ENCODE results near the gene MYOM3.

MYOM3 gene

GRCh38 chr1:24111262-24111995 is 506 bp downstream of the MYOM3 start:
- DNase-seq (no peak), ATAC-seq (no peak)
- H3K4me3 Mint-ChIP-seq, result no peak overlapping the region
- H3K9me3 Mint-ChIP-seq, result no peaks in the 10 kb centered on the region
- H3K4me1 Mint-ChIP-seq, result peaks cover 4% of the 10 kb centered on the region
- no peak overlapping the region for H3K27ac Mint-ChIP-seq
- H3K27me3 Mint-ChIP-seq, result peaks cover 17% of the 10 kb centered on the region
- H3K36me3 Mint-ChIP-seq (ENCODE audit: low read depth), result no peaks in the 10 kb centered on the region

GRCh38 chr1:24110642-24111261 is 1.2 kb downstream of the MYOM3 start:
- H3K36me3 Mint-ChIP-seq (ENCODE audit: low read depth), result no peaks in the 10 kb centered on the region
- H3K27me3 Mint-ChIP-seq, result peaks cover 15% of the 10 kb centered on the region
- H3K9me3 Mint-ChIP-seq, result no peaks in the 10 kb centered on the region
- peaks cover 4% of the 10 kb centered on the region for H3K4me1 Mint-ChIP-seq
- no peak overlapping the region for H3K27ac Mint-ChIP-seq
- no peak for ATAC-seq
- no peak overlapping the region for H3K4me3 Mint-ChIP-seq
- DNase-seq, result no peak

GRCh38 chr1:24109686-24110475 is 2.1 kb downstream of the MYOM3 start:
- Mint-ChIP-seq H3K27ac (no peak overlapping the region), H3K36me3 (ENCODE audit: low read depth) (no peaks in the 10 kb centered on the region), H3K9me3 (no peaks in the 10 kb centered on the region), H3K4me1 (peaks cover 4% of the 10 kb centered on the region), H3K27me3 (peaks cover 15% of the 10 kb centered on the region), H3K4me3 (no peak overlapping the region)
- DNase-seq (no peak), ATAC-seq (no peak)

GRCh38 chr1:24109166-24109483 is 2.8 kb downstream of the MYOM3 start:
- Mint-ChIP-seq H3K4me3 (no peak overlapping the region), H3K4me1 (peaks cover 4% of the 10 kb centered on the region), H3K9me3 (no peaks in the 10 kb centered on the region), H3K36me3 (ENCODE audit: low read depth) (no peaks in the 10 kb centered on the region), H3K27me3 (peaks cover 13% of the 10 kb centered on the region), H3K27ac (no peak overlapping the region)
- ATAC-seq, result no peak
- no peak for DNase-seq

- Mint-ChIP-seq H3K27ac (no peak overlapping the region), H3K27me3 (peaks cover 10% of the 10 kb centered on the region), H3K4me1 (peaks cover 4% of the 10 kb centered on the region), H3K36me3 (ENCODE audit: low read depth) (no peaks in the 10 kb centered on the region), H3K9me3 (no peaks in the 10 kb centered on the region), H3K4me3 (no peak overlapping the region)
- ATAC-seq (peak; percentile 49), DNase-seq (no peak)
These were observed 3.4 kb downstream of the MYOM3 start for GRCh38 chr1:24108334-24109165.

GRCh38 chr1:24107462-24108138 is 4.3 kb downstream of the MYOM3 start:
- DNase-seq (no peak), ATAC-seq (no peak)
- H3K4me3 Mint-ChIP-seq, result no peak overlapping the region
- no peaks in the 10 kb centered on the region for H3K9me3 Mint-ChIP-seq
- peaks cover under 1% of the 10 kb centered on the region for H3K27me3 Mint-ChIP-seq
- H3K36me3 Mint-ChIP-seq (ENCODE audit: low read depth), result no peaks in the 10 kb centered on the region
- H3K4me1 Mint-ChIP-seq, result peaks cover 4% of the 10 kb centered on the region
- H3K27ac Mint-ChIP-seq, result no peak overlapping the region

GRCh38 chr1:24105368-24106160 is 6.4 kb downstream of the MYOM3 start:
- H3K27me3 Mint-ChIP-seq, result no peaks in the 10 kb centered on the region
- DNase-seq (no peak), ATAC-seq (no peak)
- no peaks in the 10 kb centered on the region for H3K4me1 Mint-ChIP-seq
- no peak overlapping the region for H3K27ac Mint-ChIP-seq
- no peak overlapping the region for H3K4me3 Mint-ChIP-seq
- H3K9me3 Mint-ChIP-seq, result no peaks in the 10 kb centered on the region
- no peaks in the 10 kb centered on the region for H3K36me3 Mint-ChIP-seq (ENCODE audit: low read depth)

- Mint-ChIP-seq H3K36me3 (ENCODE audit: low read depth) (no peaks in the 10 kb centered on the region), H3K4me3 (no peak overlapping the region), H3K27ac (no peak overlapping the region), H3K4me1 (no peaks in the 10 kb centered on the region), H3K27me3 (no peaks in the 10 kb centered on the region), H3K9me3 (no peaks in the 10 kb centered on the region)
- no peak for DNase-seq
- no peak for ATAC-seq
These were observed 7.1 kb downstream of the MYOM3 start for GRCh38 chr1:24104854-24105253.

- no peaks in the 10 kb centered on the region for H3K27me3 Mint-ChIP-seq
- H3K4me3 Mint-ChIP-seq, result no peak overlapping the region
- DNase-seq, result no peak
- H3K36me3 Mint-ChIP-seq (ENCODE audit: low read depth), result no peaks in the 10 kb centered on the region
- H3K9me3 Mint-ChIP-seq, result no peaks in the 10 kb centered on the region
- no peak overlapping the region for H3K27ac Mint-ChIP-seq
- no peak for ATAC-seq
- H3K4me1 Mint-ChIP-seq, result no peaks in the 10 kb centered on the region
These were observed 8.1 kb downstream of the MYOM3 start for GRCh38 chr1:24103879-24104278.

- no peaks in the 10 kb centered on the region for H3K27me3 Mint-ChIP-seq
- DNase-seq, result no peak
These were observed 8.5 kb downstream of the MYOM3 start for GRCh38 chr1:24103408-24103807.

GRCh38 chr1:24102961-24103360 is 9.0 kb downstream of the MYOM3 start:
- Mint-ChIP-seq H3K27me3 (no peaks in the 10 kb centered on the region), H3K9me3 (no peaks in the 10 kb centered on the region), H3K4me3 (no peak overlapping the region), H3K27ac (no peak overlapping the region), H3K36me3 (ENCODE audit: low read depth) (no peaks in the 10 kb centered on the region), H3K4me1 (no peaks in the 10 kb centered on the region)
- ATAC-seq (no peak), DNase-seq (no peak)

More at GRCh38 chr1:24103408-24103807, 8.5 kb downstream of the MYOM3 start:
- Mint-ChIP-seq H3K4me3 (no peak overlapping the region), H3K36me3 (ENCODE audit: low read depth) (no peaks in the 10 kb centered on the region), H3K4me1 (no peaks in the 10 kb centered on the region), H3K9me3 (no peaks in the 10 kb centered on the region), H3K27ac (no peak overlapping the region)
- no peak for ATAC-seq

- Mint-ChIP-seq H3K4me1 (no peaks in the 10 kb centered on the region), H3K27me3 (no peaks in the 10 kb centered on the region), H3K27ac (no peak overlapping the region), H3K9me3 (no peaks in the 10 kb centered on the region), H3K4me3 (no peak overlapping the region), H3K36me3 (ENCODE audit: low read depth) (no peaks in the 10 kb centered on the region)
- no peak for ATAC-seq
- DNase-seq, result no peak
These were observed 9.9 kb downstream of the MYOM3 start for GRCh38 chr1:24101796-24102586.
